Measurements from ENCODE around the gene NRXN3.

Gene NRXN3

DNA sequence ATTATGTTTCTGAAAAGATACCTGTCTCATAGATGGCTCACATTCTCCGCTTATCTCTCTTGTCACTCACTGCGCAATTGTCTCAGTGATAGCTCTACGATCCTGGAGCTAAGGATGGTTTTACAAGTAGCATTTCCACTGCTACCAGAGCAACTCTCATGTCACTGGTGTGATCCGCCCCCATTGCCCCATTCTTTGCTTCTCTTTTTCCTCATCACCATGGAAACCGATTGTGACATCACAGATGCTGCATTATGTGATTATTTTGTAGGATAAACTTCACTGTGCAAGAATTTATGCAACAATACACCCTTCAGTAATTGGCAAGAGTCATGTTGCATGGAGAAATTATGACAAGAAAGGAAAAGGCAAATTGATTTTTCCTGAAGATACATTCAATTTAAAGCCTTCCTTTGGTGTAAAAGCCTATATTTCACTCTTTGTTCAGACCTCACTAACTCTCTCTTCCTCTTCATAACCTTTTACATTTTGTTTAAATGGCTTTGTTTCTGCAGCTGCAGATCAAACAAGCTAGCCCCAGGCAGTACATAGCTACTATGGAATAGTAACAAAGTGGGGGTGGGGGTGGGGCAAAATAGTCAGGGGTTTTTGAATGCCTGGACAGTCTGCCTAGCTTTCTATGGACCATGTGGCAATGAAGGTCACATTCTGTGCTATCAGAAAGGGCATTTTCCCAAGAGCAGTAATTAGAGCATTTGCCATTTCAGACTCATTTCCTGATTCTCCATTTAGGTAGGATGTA is 539.8 kb downstream of the NRXN3 start:
- no peak for DNase-seq (ENCODE audit: low read depth in 2 of 2)

DNA sequence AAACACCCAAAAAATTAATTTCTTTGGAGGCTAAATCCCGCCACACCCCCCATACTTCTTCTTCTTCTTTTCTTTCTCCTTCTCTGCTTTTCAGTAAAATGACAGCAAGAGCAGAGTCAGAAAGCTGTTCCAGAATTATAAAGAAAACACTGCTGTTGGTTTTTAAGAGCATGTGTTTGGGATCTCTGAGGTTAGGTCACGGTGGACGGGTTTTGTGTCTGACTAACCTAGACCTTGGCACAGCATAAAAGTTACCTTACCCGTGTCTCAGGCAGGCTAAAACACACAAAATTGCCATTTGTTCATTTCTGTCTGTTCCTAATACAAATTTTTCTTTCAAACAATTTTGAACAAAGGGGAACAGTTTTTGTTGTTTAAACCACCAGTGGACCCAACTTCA is 540.8 kb downstream of the NRXN3 start:
- DNase-seq (ENCODE audit: low read depth in 2 of 2), result no peak

DNA sequence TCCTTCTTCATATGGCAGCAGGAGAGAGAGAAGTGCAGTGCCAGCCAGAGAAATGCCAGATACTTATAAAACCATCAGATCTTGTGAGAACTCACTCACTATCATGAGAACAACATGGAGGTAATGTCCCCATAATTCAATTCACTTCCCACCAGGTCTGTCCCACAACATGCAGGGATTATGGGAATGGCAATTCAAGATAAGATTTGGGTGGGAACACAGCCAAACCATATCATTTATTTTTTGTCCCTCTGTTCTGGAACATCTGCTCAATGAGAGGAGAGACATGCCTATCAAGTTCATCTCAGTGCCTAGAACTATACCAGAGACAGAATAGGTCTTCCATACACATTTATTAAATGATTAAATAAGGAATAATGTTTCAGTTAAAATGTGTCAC is 543.5 kb downstream of the NRXN3 start:
- DNase-seq (ENCODE audit: low read depth in 2 of 2), result no peak

DNA sequence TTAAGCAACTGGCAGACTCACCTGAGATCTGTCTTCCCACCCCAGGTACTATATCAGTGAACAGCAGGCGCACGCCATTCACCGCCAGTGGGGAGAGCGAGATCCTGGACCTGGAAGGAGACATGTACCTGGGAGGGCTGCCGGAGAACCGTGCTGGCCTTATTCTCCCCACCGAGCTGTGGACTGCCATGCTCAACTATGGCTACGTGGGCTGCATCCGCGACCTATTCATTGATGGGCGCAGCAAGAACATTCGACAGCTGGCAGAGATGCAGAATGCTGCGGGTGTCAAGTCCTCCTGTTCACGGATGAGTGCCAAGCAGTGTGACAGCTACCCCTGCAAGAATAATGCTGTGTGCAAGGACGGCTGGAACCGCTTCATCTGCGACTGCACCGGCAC is 544.5 kb downstream of the NRXN3 start:
- no peak for DNase-seq (ENCODE audit: low read depth in 2 of 2)

DNA sequence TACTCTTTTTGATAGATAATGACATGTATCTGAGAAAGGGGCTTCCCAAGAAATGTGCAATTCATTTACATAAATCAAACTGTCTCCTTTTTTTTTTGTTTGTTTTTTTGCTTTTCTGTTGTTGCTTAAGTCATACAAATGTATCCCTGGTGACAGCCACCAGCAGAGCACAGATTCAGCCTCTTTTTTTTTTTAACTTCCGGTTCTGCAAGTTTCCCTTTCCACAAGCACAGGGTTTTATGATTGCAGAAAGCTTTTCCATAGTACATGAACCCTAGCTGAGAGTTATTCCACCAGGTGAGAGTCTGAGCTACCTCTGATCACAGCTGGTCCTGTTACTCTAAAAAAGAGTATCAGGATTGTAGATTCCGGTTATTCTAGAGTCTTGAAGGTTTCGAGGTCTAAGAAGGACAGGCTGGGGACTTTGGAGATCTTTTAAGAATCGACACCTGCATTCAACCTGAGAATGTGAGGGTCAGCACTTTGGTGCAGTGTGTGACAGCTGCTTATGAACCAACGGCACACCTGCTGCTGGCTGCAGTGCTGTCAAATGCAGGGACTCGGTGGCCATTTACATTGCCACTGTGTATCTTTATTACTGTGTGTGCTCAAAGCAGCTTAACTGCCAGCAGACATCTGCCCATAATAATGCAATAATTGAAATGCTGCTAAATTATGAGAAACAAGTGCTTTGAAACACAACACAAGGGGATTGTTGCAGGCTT is 551.7 kb downstream of the NRXN3 start:
- no peak for DNase-seq (ENCODE audit: low read depth in 2 of 2)

DNA sequence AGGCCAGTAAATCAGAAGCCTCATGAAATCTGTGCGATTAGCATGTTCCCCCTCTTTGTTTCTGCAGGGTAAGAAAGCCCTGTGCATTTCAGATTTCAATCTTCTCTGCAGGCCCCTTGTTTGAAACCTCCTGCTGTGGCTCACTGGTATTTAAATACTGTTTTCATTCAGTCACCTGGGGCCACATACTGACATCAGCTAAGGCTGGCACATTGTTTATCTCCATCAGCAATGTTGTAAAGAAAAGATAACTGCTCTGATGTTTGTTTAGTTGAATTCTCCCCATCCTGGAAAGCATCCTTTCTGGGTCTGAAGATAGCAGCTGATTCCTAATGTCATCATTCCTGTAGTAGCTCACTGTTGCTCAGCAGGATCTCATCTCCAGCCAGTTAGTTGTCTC is 554.9 kb downstream of the NRXN3 start:
- no peak for DNase-seq (ENCODE audit: low read depth in 2 of 2)

DNA sequence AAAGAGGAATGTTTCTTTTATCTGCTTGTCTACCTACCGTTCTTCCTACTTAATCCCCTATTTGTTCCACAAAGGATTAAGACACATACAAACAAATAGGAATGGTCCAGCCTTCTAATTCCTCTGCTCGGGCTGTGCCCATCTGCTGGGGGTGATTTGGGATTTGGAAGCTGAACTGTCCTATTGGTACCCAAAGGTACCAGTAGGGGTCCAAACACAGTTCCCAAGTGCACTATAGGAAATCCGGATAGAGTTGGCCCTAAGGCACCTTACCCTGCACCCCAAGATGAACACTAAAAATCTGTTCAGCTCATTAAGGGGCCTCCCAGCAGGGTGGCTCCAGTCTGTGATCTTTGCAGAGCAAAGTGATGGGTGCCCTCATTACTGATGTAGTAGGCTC is 566.9 kb downstream of the NRXN3 start:
- no peak for DNase-seq (ENCODE audit: low read depth in 2 of 2)

DNA sequence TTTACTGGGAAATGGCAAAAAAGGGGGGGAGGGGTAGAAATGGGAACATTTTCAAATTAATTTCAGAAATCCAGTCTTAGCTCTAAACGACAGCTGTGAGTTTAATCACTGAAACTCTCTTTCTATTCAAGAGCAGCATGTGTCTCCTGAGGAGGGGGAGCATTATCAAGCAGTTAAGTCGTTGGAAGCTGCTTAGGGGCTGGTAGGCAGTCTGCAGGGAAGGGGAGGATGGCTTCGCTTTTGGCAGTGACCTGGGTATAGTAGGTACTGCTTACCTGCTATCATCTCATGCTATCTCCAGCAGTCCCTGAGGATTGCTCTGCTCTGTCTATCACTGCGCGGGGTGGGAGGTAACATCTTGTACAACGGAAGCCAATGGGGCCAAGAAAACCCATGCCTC is 567.4 kb downstream of the NRXN3 start:
- no peak for DNase-seq (ENCODE audit: low read depth in 2 of 2)

DNA sequence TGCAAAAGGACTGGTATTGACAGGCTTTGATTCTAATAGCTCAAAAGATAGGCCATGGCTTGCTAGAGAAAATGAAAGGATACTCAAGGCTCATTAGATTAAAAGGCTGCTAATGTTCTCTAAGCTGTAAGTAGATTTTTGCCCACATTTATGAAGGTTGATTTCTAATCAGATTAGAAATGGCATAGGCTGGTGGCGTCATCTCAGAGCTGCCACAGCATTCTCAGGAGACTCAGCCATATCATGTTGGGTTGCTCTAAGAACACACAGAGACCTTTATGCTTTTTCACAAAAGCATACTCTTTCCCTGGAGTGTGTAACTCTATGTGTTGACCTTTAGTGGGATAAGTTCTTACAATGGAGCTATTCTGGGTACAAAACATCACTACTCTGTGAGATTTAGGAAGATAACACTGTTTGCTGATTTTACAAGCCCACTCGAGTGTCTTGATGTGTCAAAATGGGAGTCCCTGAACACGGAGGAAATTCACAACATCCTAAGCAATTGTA is 576.0 kb downstream of the NRXN3 start:
- DNase-seq (ENCODE audit: low read depth in 2 of 2), result no peak

DNA sequence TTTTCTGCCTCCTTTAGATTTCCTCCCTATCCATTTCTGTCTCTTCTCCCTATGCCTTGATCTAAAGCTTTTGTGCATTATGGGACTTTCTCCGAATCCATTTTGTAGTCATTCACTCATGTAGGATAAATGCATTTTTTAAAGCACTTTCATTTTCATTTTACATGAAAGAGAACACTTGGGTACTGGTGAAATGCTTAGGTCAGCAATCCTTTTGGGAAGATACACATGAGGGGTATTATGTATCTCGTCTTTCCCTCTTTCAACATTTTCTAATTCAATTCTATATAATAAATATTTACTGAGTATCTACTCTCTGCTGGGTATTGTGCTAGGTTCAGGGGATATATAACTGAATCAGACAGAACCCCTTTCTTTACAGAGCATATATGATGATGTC is 577.6 kb downstream of the NRXN3 start:
- no peak for DNase-seq (ENCODE audit: low read depth in 2 of 2)

DNA sequence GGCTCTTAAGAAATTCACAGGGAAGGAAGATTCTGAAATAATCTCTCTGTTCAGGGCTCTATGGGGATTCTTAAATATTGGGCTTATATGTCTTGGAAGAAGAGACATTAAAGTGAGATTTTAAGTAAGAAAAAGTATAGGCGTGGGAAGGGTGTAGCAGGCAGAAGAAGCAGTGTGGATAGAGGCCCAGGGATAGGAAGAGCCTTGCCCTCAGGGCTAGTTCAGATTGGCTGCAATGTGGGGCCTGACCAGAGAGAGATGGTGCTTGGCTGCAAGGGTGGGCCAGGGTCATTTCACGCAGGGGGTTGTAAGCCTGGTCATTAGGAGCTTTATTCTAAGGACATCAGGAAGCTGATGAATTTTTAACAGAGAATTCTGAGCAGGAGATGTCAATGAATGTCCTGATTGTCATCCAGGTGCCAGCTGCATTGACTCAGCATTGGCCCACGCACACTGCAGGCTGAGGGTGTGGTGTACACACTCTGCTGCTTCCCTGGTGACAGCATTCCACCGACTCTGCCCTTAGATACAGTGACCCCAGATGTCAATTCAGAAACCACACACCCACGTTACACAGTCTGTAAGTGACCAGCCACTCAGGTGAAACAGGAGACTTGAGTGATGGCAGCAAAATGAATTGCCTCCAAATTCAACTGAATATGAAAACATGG is 582.5 kb downstream of the NRXN3 start:
- DNase-seq (ENCODE audit: low read depth in 2 of 2), result no peak

DNA sequence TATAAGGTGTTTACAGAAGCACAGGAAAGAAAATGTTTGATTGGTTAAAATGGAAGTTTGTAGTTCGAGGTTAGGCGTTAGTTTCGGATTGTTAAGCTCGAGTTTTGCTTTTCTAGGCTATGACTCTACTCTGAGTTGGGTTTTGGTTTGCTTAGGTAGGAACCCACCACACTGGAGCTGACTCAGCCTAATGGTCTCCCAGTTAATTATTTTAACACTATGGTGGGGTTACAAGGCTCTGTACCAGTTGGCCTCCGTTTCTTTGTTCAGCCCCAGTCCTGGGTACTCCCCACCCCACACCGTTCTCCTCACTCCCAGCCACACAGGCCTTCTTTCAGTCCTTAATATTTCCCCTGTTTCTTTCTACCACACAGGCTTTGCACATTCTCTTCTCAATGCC is 583.9 kb downstream of the NRXN3 start:
- DNase-seq (ENCODE audit: low read depth in 2 of 2), result no peak

DNA sequence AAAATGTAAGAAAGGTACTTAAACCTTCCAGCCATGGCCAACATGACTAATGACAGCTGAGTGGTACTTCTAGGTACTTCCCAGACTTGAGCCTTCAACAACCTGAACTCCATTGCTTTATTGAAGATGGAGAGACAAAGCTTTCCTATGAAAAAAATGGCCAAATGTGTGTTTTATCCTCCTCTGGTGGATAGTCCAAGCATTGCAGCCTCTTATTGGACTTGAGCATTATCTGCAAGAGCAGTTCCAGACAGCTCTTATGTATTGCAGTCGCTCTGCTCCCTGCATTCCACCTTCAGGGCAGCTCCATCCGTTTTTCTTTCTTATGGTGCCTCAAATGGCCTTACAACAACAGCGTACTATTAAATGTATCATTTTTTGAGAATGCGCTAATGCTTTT is 588.2 kb downstream of the NRXN3 start:
- no peak for DNase-seq (ENCODE audit: low read depth in 2 of 2)

DNA sequence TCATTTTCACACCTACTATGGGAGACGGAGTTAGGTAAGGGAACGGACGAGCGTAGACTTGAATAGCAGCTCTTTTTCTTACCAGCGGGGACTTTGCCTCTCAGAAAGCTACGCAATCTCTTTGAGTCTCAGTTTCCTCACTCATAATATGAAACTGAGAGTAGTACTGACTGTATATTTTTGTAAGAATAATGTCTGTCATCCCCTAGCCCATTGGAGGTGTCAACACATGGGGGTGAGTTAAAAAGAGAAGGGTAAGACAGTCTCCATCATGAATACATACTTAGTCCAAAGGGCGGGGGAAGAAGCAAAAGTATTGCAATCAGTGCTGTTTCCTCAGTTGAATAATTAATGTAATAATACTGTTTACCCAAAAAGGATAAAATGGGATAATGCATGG is 592.2 kb downstream of the NRXN3 start:
- no peak for DNase-seq (ENCODE audit: low read depth in 2 of 2)

DNA sequence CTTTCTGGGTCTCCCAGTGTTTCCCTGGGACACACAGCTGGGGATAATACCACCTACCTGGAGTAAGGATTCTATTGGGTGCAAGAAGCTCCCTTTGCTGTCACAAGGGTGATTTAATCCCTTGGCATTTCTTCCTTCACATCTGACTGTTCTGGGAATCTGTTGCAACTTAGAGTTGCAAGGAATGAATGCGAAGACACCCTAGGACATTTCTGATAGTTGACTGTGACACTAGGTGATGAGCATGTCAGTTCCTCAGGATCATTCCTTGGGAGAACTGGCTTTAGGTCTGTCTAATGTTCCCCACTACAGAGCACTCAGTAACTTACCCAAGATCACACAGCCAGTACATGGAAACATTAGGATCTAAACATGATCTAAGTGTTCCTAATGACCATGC is 593.6 kb downstream of the NRXN3 start:
- no peak for DNase-seq (ENCODE audit: low read depth in 2 of 2)

DNA sequence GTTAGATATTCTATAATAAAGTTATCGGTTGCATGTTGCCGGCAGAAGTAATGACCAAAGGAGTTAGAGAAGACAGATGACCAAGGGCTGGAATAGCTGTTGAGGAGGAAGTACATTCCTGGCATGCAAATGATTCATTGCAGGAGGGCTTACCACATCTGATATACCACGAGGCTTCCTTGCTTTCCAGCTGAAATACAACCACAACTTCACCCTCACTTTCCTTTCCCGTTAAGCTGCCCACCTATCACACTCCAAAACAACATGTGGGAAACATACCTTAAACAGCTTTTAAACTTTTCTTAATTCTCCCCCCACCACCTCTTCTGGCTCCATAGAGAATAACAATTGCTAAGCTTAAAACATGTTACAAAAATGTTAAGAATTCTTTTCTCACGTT is 594.1 kb downstream of the NRXN3 start:
- no peak for DNase-seq (ENCODE audit: low read depth in 2 of 2)

DNA sequence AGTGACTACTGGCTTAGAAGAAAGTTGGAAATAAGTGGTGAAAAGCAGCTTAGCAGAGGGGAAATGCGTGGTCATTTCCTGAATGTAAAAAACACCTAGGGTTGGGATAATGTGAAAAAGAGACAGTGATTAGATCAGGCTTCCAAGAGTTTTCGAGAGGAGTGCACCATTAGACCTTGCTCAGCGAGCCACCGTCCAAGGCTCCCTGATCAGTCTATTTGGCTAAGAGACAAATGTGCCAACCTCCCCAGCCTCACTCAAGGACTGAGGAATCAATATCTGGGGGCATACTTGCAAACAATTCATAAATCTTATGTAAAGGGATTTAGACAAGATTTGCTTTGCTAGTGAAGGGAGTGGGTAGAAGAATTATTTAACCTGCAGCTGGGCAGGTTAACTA is 594.5 kb downstream of the NRXN3 start:
- no peak for DNase-seq (ENCODE audit: low read depth in 2 of 2)

DNA sequence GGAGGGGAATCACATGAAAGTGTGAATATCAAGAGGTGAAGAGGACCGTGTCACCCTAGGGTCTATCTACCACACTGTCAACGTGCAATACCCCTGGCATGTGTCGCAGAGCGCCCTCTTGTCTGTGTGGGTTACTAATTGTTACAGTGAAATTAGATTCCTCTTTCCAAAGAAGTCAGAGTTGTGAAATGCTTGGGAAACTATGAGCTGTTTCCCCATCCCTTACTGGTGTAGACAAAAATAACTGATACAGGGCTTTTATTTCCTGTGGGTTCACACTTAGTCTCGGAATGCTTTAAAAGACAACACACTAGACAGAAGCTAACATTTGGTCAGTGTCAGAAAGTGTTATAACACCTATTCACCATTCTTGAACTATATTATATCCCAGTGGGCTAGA is 597.3 kb downstream of the NRXN3 start:
- no peak for DNase-seq (ENCODE audit: low read depth in 2 of 2)

DNA sequence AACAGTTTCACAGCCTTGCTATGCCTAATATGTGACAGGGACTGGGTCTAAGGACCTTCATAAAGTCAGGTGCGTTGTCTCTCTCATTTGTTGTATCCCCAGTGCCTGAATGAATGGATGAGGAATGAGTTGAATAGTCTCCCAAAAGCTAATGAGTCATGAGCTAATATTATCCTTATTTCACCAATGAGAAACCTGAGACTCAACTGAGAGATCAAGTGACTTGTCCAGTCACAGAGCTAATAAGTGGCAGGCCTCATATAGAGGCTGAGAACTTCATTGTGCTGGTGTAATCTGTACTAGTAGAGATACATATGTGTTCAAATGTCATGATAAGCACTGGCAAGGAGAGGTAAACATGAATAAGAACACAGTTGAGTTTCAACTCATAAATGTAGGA is 612.4 kb downstream of the NRXN3 start:
- no peak for DNase-seq (ENCODE audit: low read depth in 2 of 2)

DNA sequence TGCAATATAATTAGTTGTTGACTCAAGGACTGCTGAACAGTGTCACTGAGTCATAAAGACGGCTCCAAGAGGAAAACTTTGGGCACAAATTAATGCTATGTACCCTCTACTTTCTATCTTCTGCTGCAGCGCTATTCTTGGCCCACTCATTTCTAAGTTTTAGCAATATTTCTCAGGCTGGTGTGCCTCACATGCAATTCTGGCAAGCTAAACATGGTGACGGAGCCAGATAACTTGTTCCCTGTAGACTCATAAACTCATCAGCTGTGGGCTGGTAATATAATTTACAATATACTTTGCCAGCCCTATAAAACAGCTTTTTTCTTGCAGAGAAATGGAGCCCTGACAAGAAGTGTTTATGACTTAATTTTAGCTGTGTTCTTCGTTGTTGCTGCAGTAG is 615.1 kb downstream of the NRXN3 start:
- no peak for DNase-seq (ENCODE audit: low read depth in 2 of 2)

DNA sequence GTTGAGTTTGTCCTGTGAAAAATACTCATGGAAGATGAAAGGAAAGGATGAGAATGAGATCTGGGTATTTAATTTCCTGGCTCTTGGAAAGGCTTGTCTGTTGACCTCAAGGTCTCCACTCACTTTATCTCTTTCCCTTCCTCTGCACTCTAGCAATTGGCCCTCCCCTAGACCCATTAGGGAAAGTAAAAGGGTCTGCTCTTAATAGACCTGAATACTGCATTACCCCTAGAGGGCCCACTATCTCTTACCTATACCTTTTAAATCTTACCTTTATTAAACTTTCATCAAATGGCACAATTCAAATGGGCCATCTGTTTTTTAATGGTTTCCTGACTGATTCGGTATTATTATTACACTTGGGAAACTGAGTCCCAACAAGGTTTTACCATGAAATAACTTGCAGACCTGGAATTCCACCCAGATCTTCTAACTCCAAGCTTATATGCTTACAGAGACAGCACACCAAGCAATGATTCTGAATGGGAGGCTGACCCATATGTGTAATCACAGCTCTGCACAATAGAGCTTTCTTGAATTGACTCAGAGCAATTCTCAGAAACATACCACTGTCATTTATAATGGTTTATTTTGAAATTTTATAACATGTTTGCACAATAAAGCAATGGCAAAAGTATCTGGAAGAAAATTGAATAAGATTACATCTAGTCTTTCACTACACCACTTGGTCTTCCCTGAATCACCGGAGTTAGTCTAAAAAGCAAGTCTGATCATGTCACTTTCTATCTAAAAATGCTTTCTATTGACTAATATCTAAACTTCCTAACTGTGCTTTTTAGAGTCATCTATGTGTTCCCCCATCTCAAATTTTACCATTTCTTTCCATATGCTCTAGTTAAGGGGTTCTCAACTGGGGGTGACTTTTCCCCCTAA is 618.5 kb downstream of the NRXN3 start:
- DNase-seq (ENCODE audit: low read depth in 2 of 2), result no peak

DNA sequence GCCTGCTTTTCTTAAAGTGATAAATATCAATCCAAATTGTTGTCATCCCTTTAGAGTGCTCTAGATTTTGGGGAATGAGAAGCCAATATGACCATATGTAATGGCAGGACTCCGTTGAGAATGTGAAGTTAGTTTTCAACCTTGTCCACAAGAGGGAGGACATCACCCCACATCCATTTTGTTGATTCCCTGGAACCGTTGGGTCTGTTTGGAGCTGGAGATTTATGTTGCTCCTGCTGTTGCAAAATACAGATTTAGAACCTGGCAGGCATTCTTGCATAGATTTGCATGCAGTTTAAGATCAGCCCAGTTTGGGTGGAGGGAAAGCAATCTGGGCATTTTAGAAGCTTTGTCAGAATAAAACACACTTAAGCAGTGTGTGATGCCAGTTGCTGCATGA is 620.1 kb downstream of the NRXN3 start:
- no peak for DNase-seq (ENCODE audit: low read depth in 2 of 2)

All from stimulated activated CD4-positive, alpha-beta T cell treated with anti-CD3 and anti-CD28 coated beads, Interleukin-1b, Interleukin-23, amount 100 ng/mL, for 1 hour (primary cell).